ENCODE measurements around the gene LMX1A.

DNA sequence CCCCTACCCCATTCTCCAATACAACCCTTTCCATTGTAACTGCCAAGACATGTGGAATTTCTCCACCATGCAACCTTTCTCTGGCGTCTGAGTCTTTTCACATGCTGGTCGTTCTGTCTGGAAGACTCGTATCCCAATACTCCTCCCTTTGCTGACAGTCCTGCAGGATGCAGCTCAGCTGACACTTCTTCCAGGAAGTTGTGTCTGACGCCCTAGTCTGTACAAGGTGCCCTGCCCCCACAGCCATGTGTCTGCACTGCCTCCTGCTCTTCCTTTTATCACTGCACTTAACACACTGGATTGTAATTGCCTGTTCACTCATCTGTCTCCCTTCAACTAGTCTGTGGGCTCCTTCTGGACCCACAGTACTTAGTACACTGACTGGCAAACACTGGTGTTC, 188.0 kb downstream of the LMX1A start:
- TF ChIP-seq HINFP (tag; conservative IDR thresholded peaks at IDR 0.05; ENCODE audit: low read depth) (no peak), ZFP30 (CRISPR knock-in tag; IDR thresholded peaks at IDR 0.05; ENCODE audit: borderline replicate concordance) (no peak), POLR2AphosphoS5 (IDR thresholded peaks at IDR 0.05; ENCODE audit: control insufficient read depth, insufficient read depth, low read depth, low read length) (no peak), MAZ (CRISPR knock-in tag; conservative IDR thresholded peaks at IDR 0.05 in 1 of 2, IDR thresholded peaks at IDR 0.05 in 1 of 2) (no peak), USF1 (CRISPR knock-in tag; IDR thresholded peaks at IDR 0.05) (no peak), ZNF121 (CRISPR knock-in tag; conservative IDR thresholded peaks at IDR 0.05) (no peak), KAT7 (CRISPR knock-in tag; IDR thresholded peaks at IDR 0.05; ENCODE audit: borderline replicate concordance) (no peak), SNRNP70 (optimal IDR thresholded peaks at IDR 0.05; ENCODE audit: low read depth, low read length) (no peak), ZNF12 (CRISPR knock-in tag; IDR thresholded peaks at IDR 0.05) (no peak), SETDB1 (IDR thresholded peaks at IDR 0.05; ENCODE audit: low read length) (no peak), MYBL2 (IDR thresholded peaks at IDR 0.05; ENCODE audit: low read depth) (no peak), MYBL2 (CRISPR knock-in tag; IDR thresholded peaks at IDR 0.05; ENCODE audit: borderline replicate concordance) (no peak)
- TF ChIP-seq, protein P1, sequence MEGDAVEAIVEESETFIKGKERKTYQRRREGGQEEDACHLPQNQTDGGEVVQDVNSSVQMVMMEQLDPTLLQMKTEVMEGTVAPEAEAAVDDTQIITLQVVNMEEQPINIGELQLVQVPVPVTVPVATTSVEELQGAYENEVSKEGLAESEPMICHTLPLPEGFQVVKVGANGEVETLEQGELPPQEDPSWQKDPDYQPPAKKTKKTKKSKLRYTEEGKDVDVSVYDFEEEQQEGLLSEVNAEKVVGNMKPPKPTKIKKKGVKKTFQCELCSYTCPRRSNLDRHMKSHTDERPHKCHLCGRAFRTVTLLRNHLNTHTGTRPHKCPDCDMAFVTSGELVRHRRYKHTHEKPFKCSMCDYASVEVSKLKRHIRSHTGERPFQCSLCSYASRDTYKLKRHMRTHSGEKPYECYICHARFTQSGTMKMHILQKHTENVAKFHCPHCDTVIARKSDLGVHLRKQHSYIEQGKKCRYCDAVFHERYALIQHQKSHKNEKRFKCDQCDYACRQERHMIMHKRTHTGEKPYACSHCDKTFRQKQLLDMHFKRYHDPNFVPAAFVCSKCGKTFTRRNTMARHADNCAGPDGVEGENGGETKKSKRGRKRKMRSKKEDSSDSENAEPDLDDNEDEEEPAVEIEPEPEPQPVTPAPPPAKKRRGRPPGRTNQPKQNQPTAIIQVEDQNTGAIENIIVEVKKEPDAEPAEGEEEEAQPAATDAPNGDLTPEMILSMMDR (IDR thresholded peaks at IDR 0.05 in 2 of 3, conservative IDR thresholded peaks at IDR 0.05 in 1 of 3; ENCODE audit: insufficient read depth in 2 of 3, low read depth in 1 of 3, low read length in 3 of 3), result no peak
- TF ChIP-seq, protein P2, sequence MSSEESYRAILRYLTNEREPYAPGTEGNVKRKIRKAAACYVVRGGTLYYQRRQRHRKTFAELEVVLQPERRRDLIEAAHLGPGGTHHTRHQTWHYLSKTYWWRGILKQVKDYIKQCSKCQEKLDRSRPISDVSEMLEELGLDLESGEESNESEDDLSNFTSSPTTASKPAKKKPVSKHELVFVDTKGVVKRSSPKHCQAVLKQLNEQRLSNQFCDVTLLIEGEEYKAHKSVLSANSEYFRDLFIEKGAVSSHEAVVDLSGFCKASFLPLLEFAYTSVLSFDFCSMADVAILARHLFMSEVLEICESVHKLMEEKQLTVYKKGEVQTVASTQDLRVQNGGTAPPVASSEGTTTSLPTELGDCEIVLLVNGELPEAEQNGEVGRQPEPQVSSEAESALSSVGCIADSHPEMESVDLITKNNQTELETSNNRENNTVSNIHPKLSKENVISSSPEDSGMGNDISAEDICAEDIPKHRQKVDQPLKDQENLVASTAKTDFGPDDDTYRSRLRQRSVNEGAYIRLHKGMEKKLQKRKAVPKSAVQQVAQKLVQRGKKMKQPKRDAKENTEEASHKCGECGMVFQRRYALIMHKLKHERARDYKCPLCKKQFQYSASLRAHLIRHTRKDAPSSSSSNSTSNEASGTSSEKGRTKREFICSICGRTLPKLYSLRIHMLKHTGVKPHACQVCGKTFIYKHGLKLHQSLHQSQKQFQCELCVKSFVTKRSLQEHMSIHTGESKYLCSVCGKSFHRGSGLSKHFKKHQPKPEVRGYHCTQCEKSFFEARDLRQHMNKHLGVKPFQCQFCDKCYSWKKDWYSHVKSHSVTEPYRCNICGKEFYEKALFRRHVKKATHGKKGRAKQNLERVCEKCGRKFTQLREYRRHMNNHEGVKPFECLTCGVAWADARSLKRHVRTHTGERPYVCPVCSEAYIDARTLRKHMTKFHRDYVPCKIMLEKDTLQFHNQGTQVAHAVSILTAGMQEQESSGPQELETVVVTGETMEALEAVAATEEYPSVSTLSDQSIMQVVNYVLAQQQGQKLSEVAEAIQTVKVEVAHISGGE (CRISPR knock-in tag; IDR thresholded peaks at IDR 0.05), result no peak
